Psoas muscle (tissue), 8 donors: Measurements from ENCODE around the gene CACNB3. TPM values are rescaled to one million over a fixed set of nuclear protein-coding genes. Genes with fewer than 3 reads are reported as not detected.

Source experiments
- ATAC-seq, 4 donors: fragments of 200-7000 bp; cut with Tn5 transposase; one replicate each; pipeline ENCODE4 v1.9.1; 2020; ENCODE audit warnings: moderate library complexity in 3 of 4, mild to moderate bottlenecking in 2 of 4
- DNase-seq, 2 donors: peaks; one replicate each; pipeline ENCODE4 v3.0.0-alpha.2; 2020
- H3K27ac ChIP-seq: fragments of 200-600 bp; one replicate; pipeline ENCODE4 v1.8.0; 2022
- H3K27me3 ChIP-seq, 3 donors: fragments of 200-600 bp in 1 of 3; one replicate each; pipeline versions ENCODE4 v1.6.1 to v1.8.0; 2013 to 2022; ENCODE audit warnings: low read length in 2 of 3, mild to moderate bottlenecking in 2 of 3, moderate library complexity in 1 of 3; ENCODE audit not compliant: insufficient read depth in 3 of 3
- H3K36me3 ChIP-seq, 2 donors: fragments of 200-600 bp in 1 of 2; one replicate each; pipeline versions ENCODE4 v1.6.1 to v1.8.0; 2013 to 2022; ENCODE audit warnings: low read depth in 1 of 2, mild to moderate bottlenecking in 1 of 2, moderate library complexity in 1 of 2; ENCODE audit not compliant: insufficient read depth in 1 of 2
- H3K4me1 ChIP-seq: fragments of 200-600 bp; one replicate; pipeline ENCODE4 v1.8.0; 2022
- H3K4me3 ChIP-seq: fragments of 200-600 bp; one replicate; pipeline ENCODE4 v1.8.0; 2022; ENCODE audit warnings: mild to moderate bottlenecking
- H3K9me3 ChIP-seq: fragments of 200-600 bp; one replicate; pipeline ENCODE4 v1.8.0; 2022
- CTCF ChIP-seq: fragments of 200-600 bp; IDR thresholded peaks from one replicate; pipeline ENCODE4 v1.8.0; 2022; ENCODE audit warnings: antibody characterized with exemption
- WGBS, 3 donors: extraction: QIAGEN DNeasy Blood & Tissue Kit; methylation state at CpG; one replicate each; pipeline versions ENCODE4 v1.1.6 to v1.1.7; 2013; 5-methylcytosine and 5-hydroxymethylcytosine counted together
- intact Hi-C, 2 donors: fragments of 100-400 bp; cut with DNase I; formaldehyde crosslinking; loops; one replicate each; pipeline versions ENCODE4 v1.11.0 to v1.14.2; 2022
- polyA plus RNA-seq, 3 donors: library from polyadenylated mRNA; stranded (reverse); fragments of 200-250 nt; gene quantifications; one replicate each; pipeline ENCODE4 v1.2.3, GENCODE V29; 2013
- total RNA-seq, 4 donors: library from RNA; stranded (reverse); fragmentation: NEBNext Ultra II Directional in 2 of 4; extraction: Animal tissue kit (Norgen Biotek cat#: 25700) in 2 of 4; gene quantifications; one replicate each; pipeline versions ENCODE4 v1.2.1 to v1.2.4, GENCODE V29; 2021 to 2023
- donor health status: healthy with polysubstance abuse.
- donor health status: DM: no; HTN: no; CAD: no; lungs with moderate emphysema.
- donor health status: Bipolar disorder and iron deficiency.
- donor health status: healthy.
- donor health status: DM: yes; HTN: yes; CAD: no.
- donor health status: DM: no; HTN: no; CAD: no.
- donor health status: DM: no; HTN: no; CAD: no.
- donor health status: DM: yes; HTN: yes; CAD: no.

The CACNB3 gene
- total and polyA plus RNA-seq, 7 donors, result 0.92 to 3.5 (median 2.0) TPM

DNA sequence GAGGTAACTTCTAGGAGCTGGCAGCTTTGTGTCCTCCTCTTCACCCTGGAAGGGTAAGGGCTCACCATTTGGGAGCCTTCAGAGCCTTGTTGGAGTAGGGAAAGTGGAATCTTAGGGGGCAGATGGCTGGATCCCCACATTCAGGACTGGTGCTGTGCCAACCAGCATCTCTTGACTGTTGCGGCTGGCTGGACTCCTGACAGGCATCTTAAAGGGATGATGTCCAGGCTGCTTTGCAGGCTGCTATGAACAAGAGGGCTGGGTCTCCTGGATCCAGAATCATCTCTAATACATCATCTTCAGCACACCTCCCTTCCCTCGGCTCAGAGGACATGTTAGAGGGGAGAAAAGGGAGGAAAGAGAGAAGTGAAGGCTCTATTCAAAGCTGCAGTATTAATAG is 4.4 kb downstream of the CACNB3 start:
- no peaks in the 10 kb centered on the region for H3K4me1 ChIP-seq
- no peak for TF ChIP-seq CTCF
- ATAC-seq (no peak), DNase-seq (no peak)
- no peaks in the 10 kb centered on the region for H3K9me3 ChIP-seq
- H3K27ac ChIP-seq, result no peak overlapping the region
- WGBS, 3 donors, result 76 to 81% (median 81%) methylated on average over 2 of the region's 2 CpGs
- H3K36me3 ChIP-seq, result peaks cover 0 to 7% of the 10 kb centered on the region in 2 donors
- peaks cover 0 to 15% (median 2%) of the 10 kb centered on the region in 3 donors for H3K27me3 ChIP-seq
- H3K4me3 ChIP-seq, result no peak overlapping the region
- intact Hi-C loops, result no loop called here

- peaks cover 0 to 10% (median 2%) of the 10 kb centered on the region in 3 donors for H3K27me3 ChIP-seq
- H3K36me3 ChIP-seq, result peaks cover 0 to 12% of the 10 kb centered on the region in 2 donors
- no peak for TF ChIP-seq CTCF
- H3K27ac ChIP-seq, result no peak overlapping the region
- H3K9me3 ChIP-seq, result no peaks in the 10 kb centered on the region
- ATAC-seq, result no peak
- WGBS, 3 donors, result 85 to 87% (median 87%) methylated on average over 11 of the region's 11 CpGs
- no peak overlapping the region for H3K4me3 ChIP-seq
- no peaks in the 10 kb centered on the region for H3K4me1 ChIP-seq
- no peak for DNase-seq
- intact Hi-C loops, result no loop called here
Observed at GRCh38 chr12:48823281-48823680, 5.0 kb downstream of the CACNB3 start.

GRCh38 chr12:48824112-48824511 is 5.8 kb downstream of the CACNB3 start:
- TF ChIP-seq CTCF, result no peak

DNA sequence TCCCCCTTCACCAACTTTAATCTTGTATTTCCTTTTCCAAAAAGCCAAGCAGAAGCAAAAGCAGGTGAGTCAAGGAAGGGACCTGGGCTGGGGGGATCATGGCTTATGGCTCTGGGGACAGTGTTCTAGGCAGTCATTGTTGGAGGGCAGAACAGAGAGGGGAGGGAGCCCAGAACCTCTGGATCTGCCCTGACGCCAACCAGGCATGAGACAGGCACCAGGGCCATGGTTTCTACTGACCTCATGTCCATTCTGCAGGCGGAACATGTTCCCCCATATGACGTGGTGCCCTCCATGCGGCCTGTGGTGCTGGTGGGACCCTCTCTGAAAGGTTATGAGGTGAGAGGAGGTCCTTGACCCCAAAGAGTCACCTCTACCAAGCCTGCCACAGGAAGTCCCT is 6.6 kb downstream of the CACNB3 start:
- H3K4me1 ChIP-seq, result no peaks in the 10 kb centered on the region
- 90 to 93% (median 92%) methylated on average over 4 of the region's 4 CpGs for WGBS, 3 donors
- DNase-seq, result no peak
- peaks cover 0 to 28% of the 10 kb centered on the region in 2 donors for H3K36me3 ChIP-seq
- H3K9me3 ChIP-seq, result no peaks in the 10 kb centered on the region
- ATAC-seq, result no peak
- H3K4me3 ChIP-seq, result no peak overlapping the region
- intact Hi-C loops, result no loop called here
- no peak for TF ChIP-seq CTCF
- H3K27me3 ChIP-seq, result no peaks in the 10 kb centered on the region
- no peak overlapping the region for H3K27ac ChIP-seq

More at GRCh38 chr12:48824112-48824511, 5.8 kb downstream of the CACNB3 start:
- H3K9me3 ChIP-seq, result no peaks in the 10 kb centered on the region
- H3K4me3 ChIP-seq, result no peak overlapping the region
- ATAC-seq, result no peak
- intact Hi-C loops, result no loop called here
- no peaks in the 10 kb centered on the region for H3K4me1 ChIP-seq
- 72 to 79% (median 78%) methylated on average over 12 of the region's 12 CpGs for WGBS, 3 donors
- H3K27me3 ChIP-seq, result peaks cover 0 to 3% (median 2%) of the 10 kb centered on the region in 3 donors
- H3K27ac ChIP-seq, result no peak overlapping the region
- DNase-seq, result no peak
- H3K36me3 ChIP-seq, result peaks cover 0 to 20% of the 10 kb centered on the region in 2 donors

- Histone ChIP-seq H3K27ac (no peak overlapping the region), H3K9me3 (no peaks in the 10 kb centered on the region), H3K4me3 (no peak overlapping the region), H3K4me1 (no peaks in the 10 kb centered on the region), H3K27me3 (no peaks in the 10 kb centered on the region), H3K36me3 (peaks cover 6 to 42% of the 10 kb centered on the region in 2 donors)
- TF ChIP-seq CTCF, result no peak
- 76 to 84% (median 78%) methylated on average over 15 of the region's 15 CpGs for WGBS, 3 donors
- intact Hi-C loops, result no loop called here
- ATAC-seq, result no peak
- DNase-seq, result no peak
Observed at GRCh38 chr12:48826209-48826855, 8.0 kb downstream of the CACNB3 start.
